ENCODE results near the gene HS3ST3A1.

The HS3ST3A1 gene

GRCh38 chr17:13576661-13577526 lies 24.8 kb downstream of the HS3ST3A1 start:
- DNase-seq (ENCODE audit: low read depth): no peak
- H3K4me3 ChIP-seq (ENCODE audit: low read length): no peak overlapping the region
- no peak for TF ChIP-seq CTCF (IDR thresholded peaks at IDR 0.05; ENCODE audit: insufficient read depth, low read depth, low read length, missing control alignments)

- TF ChIP-seq CTCF (IDR thresholded peaks at IDR 0.05; ENCODE audit: insufficient read depth, low read depth, low read length, missing control alignments): no peak
- no peak overlapping the region for H3K4me3 ChIP-seq (ENCODE audit: low read length)
- DNase-seq (ENCODE audit: low read depth): no peak
These were observed 25.8 kb downstream of the HS3ST3A1 start for GRCh38 chr17:13575922-13576419.

GRCh38 chr17:13575466-13575865 lies 26.3 kb downstream of the HS3ST3A1 start:
- no peak for DNase-seq (ENCODE audit: low read depth)
- no peak overlapping the region for H3K4me3 ChIP-seq (ENCODE audit: low read length)
- TF ChIP-seq CTCF (IDR thresholded peaks at IDR 0.05; ENCODE audit: insufficient read depth, low read depth, low read length, missing control alignments): no peak

GRCh38 chr17:13572581-13572980 lies 29.1 kb downstream of the HS3ST3A1 start:
- TF ChIP-seq CTCF (IDR thresholded peaks at IDR 0.05; ENCODE audit: insufficient read depth, low read depth, low read length, missing control alignments): no peak
- no peak for DNase-seq (ENCODE audit: low read depth)

GRCh38 chr17:13569398-13570123 lies 32.2 kb downstream of the HS3ST3A1 start:
- no peak for TF ChIP-seq CTCF (IDR thresholded peaks at IDR 0.05; ENCODE audit: insufficient read depth, low read depth, low read length, missing control alignments)
- DNase-seq (ENCODE audit: low read depth): no peak
- H3K4me3 ChIP-seq (ENCODE audit: low read length): no peak overlapping the region

More at GRCh38 chr17:13572581-13572980, 29.1 kb downstream of the HS3ST3A1 start:
- H3K4me3 ChIP-seq (ENCODE audit: low read length): no peak overlapping the region

GRCh38 chr17:13568582-13569397 lies 32.9 kb downstream of the HS3ST3A1 start:
- H3K4me3 ChIP-seq (ENCODE audit: low read length): no peak overlapping the region
- TF ChIP-seq CTCF (IDR thresholded peaks at IDR 0.05; ENCODE audit: insufficient read depth, low read depth, low read length, missing control alignments): no peak
- no peak for DNase-seq (ENCODE audit: low read depth)

Measured in epithelial cell of esophagus (primary cell).